A549 (cell line): ENCODE results near the gene DNAJC24. TPM values are rescaled to one million over a fixed set of nuclear protein-coding genes. Genes with fewer than 3 reads are reported as not detected.

Experiments
- ATAC-seq, 2 experiments: fragments of 200-7000 bp in 1 of 2; fragments of >200 bp in 1 of 2; cut with Nextera tagmentation in 1 of 2; cut with Tn5 transposase in 1 of 2; 3 replicates each; pipeline versions ENCODE4 v1.8.0 to v1.9.1; 2018 to 2020; ENCODE audit warnings: mild to moderate bottlenecking in 1 of 2, moderate library complexity in 1 of 2
- CTCF ChIA-PET: fragments of 300-600 bp; sonication (Branson Sonifier 250); formaldehyde crosslinking; extraction: SDS; loops from one replicate; lab custom pipeline; 2021; ENCODE audit warnings: antibody characterized with exemption, inconsistent platforms; lab: Yijun Ruan, JAX
- POLR2A ChIA-PET: fragments of 350-600 bp; formaldehyde crosslinking; extraction: SDS; loops from one replicate; lab custom pipeline; 2021; ENCODE audit warnings: antibody characterized with exemption, inconsistent platforms; lab: Yijun Ruan, JAX
- DNase-seq, 2 experiments: peaks; one replicate each; pipeline versions ENCODE4 v3.0.0 to v3.0.0-alpha.2; 2011 to 2016; ENCODE audit warnings: low read depth in 1 of 2, low spot score in 1 of 2
- FAIRE-seq: peaks from 2 replicates; lab custom pipeline; 2011; peaks lifted over from hg19 to GRCh38; lab: Jason Lieb, UNC
- H3K27ac ChIP-seq, 2 experiments: fragments of >200 bp; sonication (Bioruptor Twin); formaldehyde crosslinking; 3 replicates each; pipeline ENCODE4 v1.5.1; 2016 to 2017
- H3K4me1 ChIP-seq: fragments of >200 bp; sonication (Bioruptor Twin); formaldehyde crosslinking; 3 replicates; pipeline ENCODE4 v1.6.1; 2016
- H3K4me2 ChIP-seq: fragments of >200 bp; sonication (Bioruptor Twin); formaldehyde crosslinking; 3 replicates; pipeline ENCODE4 v1.6.1; 2016
- H3K4me3 ChIP-seq: fragments of >200 bp; sonication (Bioruptor Twin); formaldehyde crosslinking; 3 replicates; pipeline ENCODE4 v1.5.1; 2016
- H3K9me3 ChIP-seq: fragments of >200 bp; sonication (Bioruptor Twin); formaldehyde crosslinking; 3 replicates; pipeline ENCODE4 v1.6.1; 2016
- ATOH8 ChIP-seq: fragments of 250-450 bp; sonication (Bioruptor Pico); IDR thresholded peaks from 2 replicates; pipeline ENCODE4 v1.5.0; 2020; ENCODE audit warnings: low read depth, mild to moderate bottlenecking, moderate library complexity
- CEBPB ChIP-seq, 2 experiments: fragments of >200 bp in 1 of 2; sonication (Bioruptor Twin) in 1 of 2; formaldehyde crosslinking in 1 of 2; IDR thresholded peaks; 2 replicates each; pipeline ENCODE4 v1.6.1; 2012 to 2016
- CHD4 ChIP-seq: fragments of 200-600 bp; sonication (generic); IDR thresholded peaks from 2 replicates; pipeline ENCODE4 v1.6.1; 2016; ENCODE audit warnings: antibody characterized with exemption, mild to moderate bottlenecking, borderline replicate concordance
- E2F6 ChIP-seq: IDR thresholded peaks from 2 replicates; pipeline ENCODE4 v1.6.1; 2012; ENCODE audit warnings: low read depth, borderline replicate concordance
- EHF ChIP-seq: fragments of 250-450 bp; sonication (Bioruptor Pico); IDR thresholded peaks from 2 replicates; pipeline ENCODE4 v1.5.0; 2020; ENCODE audit warnings: mild to moderate bottlenecking
- ELK1 ChIP-seq: fragments of 150-350 bp; IDR thresholded peaks from 2 replicates; pipeline ENCODE4 v1.6.1; 2014; ENCODE audit warnings: low read depth, mild to moderate bottlenecking, low read length
- EP300 ChIP-seq, 2 experiments: fragments of >200 bp; sonication (Bioruptor Twin); formaldehyde crosslinking; IDR thresholded peaks; 2 replicates in 1 of 2; 3 replicates in 1 of 2; pipeline ENCODE4 v1.6.1; 2016 to 2017
- ESRRA ChIP-seq: fragments of 150-350 bp; IDR thresholded peaks from 2 replicates; pipeline ENCODE4 v1.6.1; 2014; ENCODE audit warnings: mild to moderate bottlenecking, low read length, borderline replicate concordance
- FOSB ChIP-seq: fragments of 250-450 bp; sonication (Bioruptor Pico); IDR thresholded peaks from 2 replicates; pipeline ENCODE4 v1.5.0; 2020; ENCODE audit warnings: mild to moderate bottlenecking, moderate library complexity
- FOXS1 ChIP-seq: fragments of 250-450 bp; sonication (Bioruptor Pico); IDR thresholded peaks from 2 replicates; pipeline ENCODE4 v1.5.0; 2020; ENCODE audit warnings: mild to moderate bottlenecking, moderate library complexity
- HOXA7 ChIP-seq: fragments of 250-450 bp; sonication (Bioruptor Pico); IDR thresholded peaks from 2 replicates; pipeline ENCODE4 v1.5.0; 2020; ENCODE audit warnings: mild to moderate bottlenecking, moderate library complexity
- HOXB13 ChIP-seq: fragments of 250-450 bp; sonication (Bioruptor Pico); IDR thresholded peaks from 2 replicates; pipeline ENCODE4 v1.5.0; 2020; ENCODE audit warnings: low read depth, mild to moderate bottlenecking, moderate library complexity
- HOXB5 ChIP-seq: fragments of 250-450 bp; sonication (Bioruptor Pico); IDR thresholded peaks from 2 replicates; pipeline ENCODE4 v1.5.0; 2020; ENCODE audit warnings: mild to moderate bottlenecking, moderate library complexity
- JUN ChIP-seq, 2 experiments: fragments of >200 bp; sonication (Bioruptor Twin); formaldehyde crosslinking; IDR thresholded peaks; 2 replicates in 1 of 2; 3 replicates in 1 of 2; pipeline ENCODE4 v1.6.1; 2016 to 2017
- KDM1A ChIP-seq: fragments of 200-600 bp; sonication (generic); IDR thresholded peaks from 2 replicates; pipeline ENCODE4 v1.6.1; 2016; ENCODE audit warnings: low read depth, mild to moderate bottlenecking
- KDM5A ChIP-seq: fragments of 200-600 bp; sonication (generic); IDR thresholded peaks from 2 replicates; pipeline ENCODE4 v1.6.1; 2016; ENCODE audit warnings: antibody characterized with exemption, mild to moderate bottlenecking
- MAX ChIP-seq: IDR thresholded peaks from 2 replicates; pipeline ENCODE4 v1.6.1; 2012
- MAZ ChIP-seq: fragments of 150-350 bp; IDR thresholded peaks from 2 replicates; pipeline ENCODE4 v1.6.1; 2014; ENCODE audit warnings: antibody characterized with exemption, low read depth, low read length, borderline replicate concordance
- NFE2L2 ChIP-seq: fragments of 150-350 bp; conservative IDR thresholded peaks from 2 replicates; pipeline ENCODE4 v1.6.1; 2014; ENCODE audit warnings: low read length
- NR3C1 ChIP-seq: fragments of >200 bp; sonication (Bioruptor Twin); formaldehyde crosslinking; IDR thresholded peaks from 3 replicates; pipeline ENCODE4 v1.6.1; 2017
- PHF8 ChIP-seq: fragments of 200-600 bp; sonication (generic); IDR thresholded peaks from 2 replicates; pipeline ENCODE4 v1.6.1; 2016; ENCODE audit warnings: low read depth, mild to moderate bottlenecking, antibody characterized with exemption, moderate library complexity, borderline replicate concordance
- POLR2AphosphoS2 ChIP-seq: conservative IDR thresholded peaks from 2 replicates; pipeline ENCODE4 v1.6.1; 2012; ENCODE audit warnings: low read length, improper control_type of control experiment, inconsistent platforms
- RARB ChIP-seq: fragments of 250-450 bp; sonication (Bioruptor Pico); IDR thresholded peaks from 2 replicates; pipeline ENCODE4 v1.8.0; 2021; ENCODE audit warnings: mild to moderate bottlenecking, moderate library complexity
- RNF2 ChIP-seq: fragments of 200-600 bp; sonication (generic); IDR thresholded peaks from 2 replicates; pipeline ENCODE4 v1.6.1; 2016; ENCODE audit warnings: low read depth, mild to moderate bottlenecking, antibody characterized with exemption, moderate library complexity, borderline replicate concordance
- TFCP2L1 ChIP-seq: fragments of 250-450 bp; sonication (Bioruptor Pico); IDR thresholded peaks from 2 replicates; pipeline ENCODE4 v1.5.0; 2021; ENCODE audit warnings: mild to moderate bottlenecking
- TP53 ChIP-seq: fragments of 250-450 bp; sonication (Bioruptor Pico); IDR thresholded peaks from 2 replicates; pipeline ENCODE4 v1.5.0; 2021; ENCODE audit warnings: mild to moderate bottlenecking, moderate library complexity
- ZC3H11A ChIP-seq: fragments of 450-650 bp; IDR thresholded peaks from 2 replicates; pipeline ENCODE4 v1.6.1; 2014; ENCODE audit warnings: antibody characterized with exemption, mild to moderate bottlenecking
- ZFP36 ChIP-seq: fragments of 450-650 bp; IDR thresholded peaks from 2 replicates; pipeline ENCODE4 v1.6.1; 2014; ENCODE audit warnings: borderline replicate concordance; ENCODE audit not compliant: partially characterized antibody
- ZSCAN20 ChIP-seq: fragments of 250-450 bp; sonication (Bioruptor Pico); IDR thresholded peaks from 2 replicates; pipeline ENCODE4 v1.8.0; 2022; ENCODE audit warnings: mild to moderate bottlenecking, moderate library complexity
- WGBS: methylation state at CpG from one replicate; pipeline ENCODE4 v1.1.6; 2017; ENCODE audit errors: missing lambda C conversion rate; 5-methylcytosine and 5-hydroxymethylcytosine counted together
- polyA plus RNA-seq, 4 experiments: library from polyadenylated mRNA; depleted of rRNA in 3 of 4; stranded (reverse); fragments of >200 nt; fragmentation: RNase III in 1 of 4; extraction: RNeasy Plus Mini Kit Qiagen cat#74134 plus additional on column Dnase treatment in 1 of 4; gene quantifications; 2 replicates in 3 of 4; 3 replicates in 1 of 4; pipeline ENCODE4 v1.2.3, GENCODE V29; 2011 to 2017
- TF ChIP-seq, protein P1 (sequence below): fragments of >200 bp; sonication (Bioruptor Twin); formaldehyde crosslinking; IDR thresholded peaks from 3 replicates; pipeline ENCODE4 v1.5.1; 2016

Gene DNAJC24
- polyA plus RNA-seq, 2 of the 4 experiments (the other 2 are of a cell fraction) = 18.4 to 31.8 TPM

GRCh38 chr11:31351168-31351567 is 18.5 kb upstream of the DNAJC24 start:
- CTCF ChIA-PET = no interaction called here
- Histone ChIP-seq H3K9me3 (no peaks in the 10 kb centered on the region), H3K4me1 (no peaks in the 10 kb centered on the region), H3K27ac (no peak overlapping the region), H3K4me3 (no peak overlapping the region), H3K4me2 (no peak overlapping the region)
- ATAC-seq (no peak), DNase-seq (no peak), FAIRE-seq (no peak)
- TF ChIP-seq JUN (IDR thresholded peaks at IDR 0.05) = no peak
- POLR2A ChIA-PET = no interaction called here

DNA sequence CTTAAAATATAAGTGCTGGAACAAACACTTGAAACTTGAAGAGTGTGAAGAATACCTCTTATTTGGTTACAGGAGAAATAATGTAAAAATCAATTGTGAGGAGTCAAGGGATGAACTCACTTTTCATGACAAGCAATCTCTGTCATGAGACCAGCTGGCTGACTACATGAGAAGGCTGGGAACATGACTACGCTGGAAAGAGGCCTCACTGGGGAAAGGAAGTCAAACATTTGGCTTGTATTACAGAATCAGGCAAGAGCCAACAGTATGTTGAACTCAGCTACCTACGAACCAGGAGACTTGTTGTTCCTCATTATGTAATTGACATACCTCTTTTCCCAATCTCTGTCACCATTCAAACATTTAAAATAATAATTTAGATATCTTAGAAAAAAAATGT is 14.5 kb upstream of the DNAJC24 start:
- FAIRE-seq = no peak
- Histone ChIP-seq H3K27ac (no peak overlapping the region), H3K4me3 (no peak overlapping the region), H3K4me2 (no peak overlapping the region), H3K9me3 (no peaks in the 10 kb centered on the region), H3K4me1 (no peaks in the 10 kb centered on the region)
- TF ChIP-seq, protein P1, sequence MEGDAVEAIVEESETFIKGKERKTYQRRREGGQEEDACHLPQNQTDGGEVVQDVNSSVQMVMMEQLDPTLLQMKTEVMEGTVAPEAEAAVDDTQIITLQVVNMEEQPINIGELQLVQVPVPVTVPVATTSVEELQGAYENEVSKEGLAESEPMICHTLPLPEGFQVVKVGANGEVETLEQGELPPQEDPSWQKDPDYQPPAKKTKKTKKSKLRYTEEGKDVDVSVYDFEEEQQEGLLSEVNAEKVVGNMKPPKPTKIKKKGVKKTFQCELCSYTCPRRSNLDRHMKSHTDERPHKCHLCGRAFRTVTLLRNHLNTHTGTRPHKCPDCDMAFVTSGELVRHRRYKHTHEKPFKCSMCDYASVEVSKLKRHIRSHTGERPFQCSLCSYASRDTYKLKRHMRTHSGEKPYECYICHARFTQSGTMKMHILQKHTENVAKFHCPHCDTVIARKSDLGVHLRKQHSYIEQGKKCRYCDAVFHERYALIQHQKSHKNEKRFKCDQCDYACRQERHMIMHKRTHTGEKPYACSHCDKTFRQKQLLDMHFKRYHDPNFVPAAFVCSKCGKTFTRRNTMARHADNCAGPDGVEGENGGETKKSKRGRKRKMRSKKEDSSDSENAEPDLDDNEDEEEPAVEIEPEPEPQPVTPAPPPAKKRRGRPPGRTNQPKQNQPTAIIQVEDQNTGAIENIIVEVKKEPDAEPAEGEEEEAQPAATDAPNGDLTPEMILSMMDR = no peak
- TF ChIP-seq TP53 (CRISPR knock-in tag) (no peak), HOXB13 (no peak), TFCP2L1 (CRISPR knock-in tag) (no peak), POLR2AphosphoS2 (no peak), KDM5A (no peak), ELK1 (no peak), ZC3H11A (no peak), HOXB5 (CRISPR knock-in tag) (no peak), FOSB (no peak), RARB (CRISPR knock-in tag) (no peak), CHD4 (no peak), E2F6 (no peak), ATOH8 (CRISPR knock-in tag) (no peak), RNF2 (no peak), MAZ (no peak)
- 13% methylated on average over 2 of the region's 2 CpGs for WGBS
- POLR2A ChIA-PET = no interaction called here
- ATAC-seq = no peak
- no peak for DNase-seq
- CTCF ChIA-PET = no interaction called here

- Histone ChIP-seq H3K4me1 (no peaks in the 10 kb centered on the region), H3K9me3 (no peaks in the 10 kb centered on the region), H3K4me3 (no peak overlapping the region), H3K27ac (no peak overlapping the region), H3K4me2 (no peak overlapping the region)
- ATAC-seq = no peak
- FAIRE-seq = no peak
- CTCF ChIA-PET = no interaction called here
- POLR2A ChIA-PET = no interaction called here
- DNase-seq = no peak
- TF ChIP-seq NFE2L2 (no peak), TFCP2L1 (CRISPR knock-in tag) (no peak), PHF8 (no peak), ZC3H11A (no peak), KDM1A (no peak), CEBPB (IDR thresholded peaks at IDR 0.05) (no peak), KDM5A (no peak), ZFP36 (no peak), NR3C1 (no peak), EP300 (IDR thresholded peaks at IDR 0.05) (no peak), ZSCAN20 (CRISPR knock-in tag) (no peak), EHF (CRISPR knock-in tag) (no peak), MAX (no peak), ELK1 (no peak), FOXS1 (no peak), HOXA7 (CRISPR knock-in tag) (no peak), ESRRA (no peak), TP53 (CRISPR knock-in tag) (no peak)
- 20% methylated on average over 5 of the region's 5 CpGs for WGBS
These were observed 13.8 kb upstream of the DNAJC24 start for GRCh38 chr11:31355817-31356216.
